ENCODE results near the gene CXCR5. TPM values are rescaled to one million over a fixed set of nuclear protein-coding genes. Genes with fewer than 3 reads are reported as not detected.

Gene CXCR5
- total and polyA plus RNA-seq, 7 donors = 0.14 to 0.25 (median 0.19) TPM; not detected in 3

DNA sequence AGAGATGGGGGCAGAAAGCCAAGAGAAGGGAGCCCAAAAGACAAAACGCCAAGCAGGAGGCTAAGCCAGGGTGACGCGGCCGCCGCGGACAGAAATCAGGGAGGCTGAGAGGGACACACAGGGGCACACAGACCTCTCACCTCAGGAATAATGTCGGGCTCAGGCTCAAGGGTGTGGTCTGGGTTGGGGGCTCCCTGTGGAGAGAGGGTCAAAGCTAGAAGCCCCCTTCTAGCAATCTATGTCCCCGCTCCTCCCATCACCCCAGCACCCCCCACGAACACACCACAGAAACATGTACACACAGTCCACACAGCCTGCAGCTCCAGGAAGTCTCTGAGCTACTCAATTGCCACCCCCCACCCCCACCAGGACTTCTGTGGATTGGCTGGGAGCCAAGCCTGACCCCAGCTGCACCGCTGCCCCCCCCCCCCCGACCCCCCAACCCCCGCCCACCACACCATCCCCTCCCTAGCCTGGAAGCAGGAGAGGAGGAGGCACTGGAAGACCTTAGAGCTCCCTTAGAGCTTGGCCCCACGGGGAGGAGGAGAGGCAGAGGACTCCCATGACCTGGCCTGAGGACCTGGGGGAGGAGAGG, 35.1 kb downstream of the CXCR5 start:
- H3K27ac ChIP-seq = peak overlapping the region; percentile 98
- H3K36me3 ChIP-seq (ENCODE audit: insufficient read depth in 1 of 2, low read depth in 1 of 2) = no peaks in the 10 kb centered on the region
- no peaks in the 10 kb centered on the region for H3K9me3 ChIP-seq
- peak overlapping the region; percentile 96 for H3K4me3 ChIP-seq
- peaks cover 95% of the 10 kb centered on the region for H3K4me1 ChIP-seq
- 7 to 10% (median 7%) methylated on average over 9 to 11 of the region's 13 CpGs for WGBS, 3 donors
- peak in 1 of 4 donors; percentile 0 for ATAC-seq
- H3K27me3 ChIP-seq (ENCODE audit: insufficient read depth in 3 of 3, low read length in 2 of 3) = no peaks in the 10 kb centered on the region
- no peak for DNase-seq
- TF ChIP-seq, protein P1, sequence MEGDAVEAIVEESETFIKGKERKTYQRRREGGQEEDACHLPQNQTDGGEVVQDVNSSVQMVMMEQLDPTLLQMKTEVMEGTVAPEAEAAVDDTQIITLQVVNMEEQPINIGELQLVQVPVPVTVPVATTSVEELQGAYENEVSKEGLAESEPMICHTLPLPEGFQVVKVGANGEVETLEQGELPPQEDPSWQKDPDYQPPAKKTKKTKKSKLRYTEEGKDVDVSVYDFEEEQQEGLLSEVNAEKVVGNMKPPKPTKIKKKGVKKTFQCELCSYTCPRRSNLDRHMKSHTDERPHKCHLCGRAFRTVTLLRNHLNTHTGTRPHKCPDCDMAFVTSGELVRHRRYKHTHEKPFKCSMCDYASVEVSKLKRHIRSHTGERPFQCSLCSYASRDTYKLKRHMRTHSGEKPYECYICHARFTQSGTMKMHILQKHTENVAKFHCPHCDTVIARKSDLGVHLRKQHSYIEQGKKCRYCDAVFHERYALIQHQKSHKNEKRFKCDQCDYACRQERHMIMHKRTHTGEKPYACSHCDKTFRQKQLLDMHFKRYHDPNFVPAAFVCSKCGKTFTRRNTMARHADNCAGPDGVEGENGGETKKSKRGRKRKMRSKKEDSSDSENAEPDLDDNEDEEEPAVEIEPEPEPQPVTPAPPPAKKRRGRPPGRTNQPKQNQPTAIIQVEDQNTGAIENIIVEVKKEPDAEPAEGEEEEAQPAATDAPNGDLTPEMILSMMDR (IDR thresholded peaks at IDR 0.05) = no peak
- intact Hi-C loops (cut with DNase I) = no loop called here

DNA sequence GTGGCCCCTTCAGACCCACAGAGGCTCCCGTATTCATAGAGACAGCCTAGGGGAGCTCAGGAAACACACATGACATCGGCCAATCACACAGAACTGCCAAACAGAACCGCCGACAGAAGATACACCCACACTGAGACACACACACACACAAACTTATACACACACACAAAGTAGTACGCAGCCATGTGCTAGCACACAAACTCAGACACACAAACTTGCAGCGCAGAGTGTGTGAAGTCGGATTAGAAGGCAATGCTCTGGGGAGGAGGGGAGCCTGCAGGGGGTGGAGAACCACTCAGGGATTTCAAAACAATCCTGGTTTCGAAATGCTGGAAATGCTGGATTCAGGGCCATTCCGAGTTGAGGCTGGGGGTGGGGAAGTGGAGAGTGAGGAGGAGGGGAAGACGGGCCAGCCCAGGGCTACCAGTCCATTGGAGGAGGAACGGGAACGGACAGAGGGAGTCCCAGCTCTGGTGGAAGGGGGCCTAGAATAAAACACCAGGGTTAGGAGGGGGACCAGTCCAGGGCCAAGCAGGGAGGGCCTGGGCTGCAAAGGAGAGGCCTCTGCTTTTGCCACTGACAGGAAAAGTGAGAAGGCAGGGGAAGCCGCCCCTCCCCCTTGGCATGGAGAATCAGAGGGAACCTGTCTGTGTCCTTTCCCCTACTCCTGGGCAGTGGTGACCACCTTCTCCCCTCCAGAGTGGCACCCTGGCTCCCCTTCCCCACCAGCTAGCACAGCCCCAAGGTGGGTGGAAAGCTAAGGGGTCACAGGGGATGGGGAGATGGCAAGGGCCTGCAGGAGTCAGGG, 37.6 kb downstream of the CXCR5 start:
- intact Hi-C loops (cut with DNase I) = no loop called here
- WGBS, 3 donors = 6 to 14% (median 7%) methylated on average over 13 of the region's 13 CpGs
- Histone ChIP-seq H3K36me3 (ENCODE audit: insufficient read depth in 1 of 2, low read depth in 1 of 2) (no peaks in the 10 kb centered on the region), H3K4me1 (peaks cover 70% of the 10 kb centered on the region), H3K9me3 (no peaks in the 10 kb centered on the region), H3K27ac (peak overlapping the region; percentile 98), H3K4me3 (peak overlapping the region; percentile 96), H3K27me3 (ENCODE audit: insufficient read depth in 3 of 3, low read length in 2 of 3) (no peaks in the 10 kb centered on the region)
- DNase-seq (peak; percentile 82 to 88), ATAC-seq (peak in 2 of 4 donors; percentile 1 to 2)
- TF ChIP-seq, protein P1 (IDR thresholded peaks at IDR 0.05) = no peak

DNA sequence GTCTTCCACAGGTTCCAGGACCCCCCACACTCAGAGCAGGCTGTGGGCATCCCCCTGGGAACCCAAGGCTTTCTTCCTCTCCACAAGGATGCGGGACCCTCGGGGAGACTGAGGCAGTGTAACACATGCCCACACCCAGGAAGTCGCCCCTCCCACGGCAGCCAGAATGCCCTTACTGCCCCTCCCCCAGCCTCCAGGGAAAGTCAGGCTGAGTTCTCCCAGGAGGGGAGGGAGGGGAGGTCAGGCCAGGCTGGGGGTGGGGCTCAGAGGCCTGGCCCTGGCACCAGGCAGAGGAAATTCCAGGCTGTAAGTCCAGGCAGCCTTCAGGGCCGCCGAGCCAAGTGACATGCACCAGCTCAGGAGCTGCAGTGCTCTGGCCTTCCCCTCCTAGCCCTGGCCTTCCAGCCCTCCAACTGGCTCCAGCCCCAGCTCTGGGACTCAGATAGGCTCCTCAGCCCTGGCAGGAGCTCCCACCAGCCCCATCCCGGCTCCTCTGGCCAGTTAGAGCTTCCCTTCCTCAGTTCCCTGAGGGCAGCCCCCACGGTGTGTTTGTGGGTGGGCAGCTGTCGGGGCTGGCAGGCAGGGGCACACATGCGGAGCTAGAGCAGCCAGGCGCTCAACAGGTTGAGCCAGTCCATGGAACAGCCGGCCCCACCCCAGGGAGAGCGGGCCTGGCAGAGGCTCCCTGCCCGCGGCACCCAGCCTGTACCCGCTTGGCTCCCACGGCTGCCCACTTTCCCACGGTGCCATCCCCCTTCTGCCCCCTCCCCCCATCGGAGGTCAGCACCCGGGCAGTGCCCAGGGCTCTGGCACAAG, 38.4 kb downstream of the CXCR5 start:
- WGBS, 3 donors = 6 to 15% (median 8%) methylated on average over 15 to 20 of the region's 20 CpGs
- peak overlapping the region; percentile 98 for H3K27ac ChIP-seq
- intact Hi-C loops (cut with DNase I) = no loop called here
- ATAC-seq (peak; percentile 54 to 67 (median 60)), DNase-seq (peak; percentile 89 to 95)
- H3K4me3 ChIP-seq = peak overlapping the region; percentile 96
- H3K36me3 ChIP-seq (ENCODE audit: insufficient read depth in 1 of 2, low read depth in 1 of 2) = no peaks in the 10 kb centered on the region
- H3K4me1 ChIP-seq = peaks cover 62% of the 10 kb centered on the region
- H3K27me3 ChIP-seq (ENCODE audit: insufficient read depth in 3 of 3, low read length in 2 of 3) = no peaks in the 10 kb centered on the region
- TF ChIP-seq, protein P1 (IDR thresholded peaks at IDR 0.05) = no peak
- H3K9me3 ChIP-seq = no peaks in the 10 kb centered on the region

DNA sequence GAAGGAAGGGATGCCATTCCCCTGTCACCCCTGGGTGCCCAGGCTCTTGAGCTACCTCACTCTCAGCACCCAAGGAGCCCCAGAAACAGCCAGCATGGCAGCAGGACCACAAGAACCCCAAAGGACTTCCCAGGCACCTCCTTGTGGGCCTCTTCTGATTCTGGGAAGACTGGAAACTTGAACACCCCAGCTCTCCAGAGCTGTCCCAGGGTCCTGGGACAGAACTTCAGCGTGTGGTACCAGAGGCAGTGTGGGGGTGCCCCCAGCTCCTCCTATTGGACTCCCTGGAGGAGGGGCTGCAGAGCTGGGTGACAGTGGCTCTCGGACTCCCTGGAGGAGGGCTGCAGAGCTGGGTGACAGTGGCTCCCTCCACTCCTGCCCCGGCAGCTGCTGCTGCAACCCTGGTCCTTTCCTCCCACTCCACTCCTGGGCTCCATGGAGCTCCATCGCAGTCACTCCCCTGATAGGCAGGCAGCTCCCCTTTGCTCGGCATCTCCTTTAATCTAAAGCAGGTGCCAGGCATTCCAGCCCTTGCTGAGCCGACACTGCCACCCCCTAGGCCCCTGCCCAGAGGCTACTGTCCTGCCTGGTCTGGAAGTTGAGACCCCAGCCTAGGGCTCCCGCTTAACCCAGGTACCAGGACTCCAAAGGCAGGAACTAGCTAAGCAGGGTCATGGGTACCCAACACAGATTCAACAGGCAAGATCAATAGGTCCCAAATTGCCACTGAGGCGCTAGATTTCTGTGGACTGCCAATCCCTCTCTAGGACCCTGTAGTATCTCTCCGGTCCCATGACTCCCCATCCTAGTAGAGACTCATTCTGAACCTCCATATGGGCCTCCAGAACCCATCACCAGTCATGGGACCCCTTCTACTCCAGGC, 39.3 kb downstream of the CXCR5 start:
- H3K27ac ChIP-seq = peak overlapping the region; percentile 98
- WGBS, 3 donors = 30 to 36% (median 34%) methylated on average over 9 of the region's 9 CpGs
- H3K27me3 ChIP-seq (ENCODE audit: insufficient read depth in 3 of 3, low read length in 2 of 3) = no peaks in the 10 kb centered on the region
- peak overlapping the region; percentile 96 for H3K4me3 ChIP-seq
- intact Hi-C loops (cut with DNase I) = no loop called here
- DNase-seq = no peak
- no peak for ATAC-seq
- TF ChIP-seq, protein P1 (IDR thresholded peaks at IDR 0.05) = no peak
- no peaks in the 10 kb centered on the region for H3K9me3 ChIP-seq
- no peaks in the 10 kb centered on the region for H3K36me3 ChIP-seq (ENCODE audit: insufficient read depth in 1 of 2, low read depth in 1 of 2)
- peaks cover 59% of the 10 kb centered on the region for H3K4me1 ChIP-seq
